ENCODE data around the gene OR10AD1.
"Not testable (repeated sequence)": the region's sequence is repeated elsewhere in the genome, so short reads cannot be mapped to it uniquely, and the experiment has no call there.

The OR10AD1 gene, protein sequence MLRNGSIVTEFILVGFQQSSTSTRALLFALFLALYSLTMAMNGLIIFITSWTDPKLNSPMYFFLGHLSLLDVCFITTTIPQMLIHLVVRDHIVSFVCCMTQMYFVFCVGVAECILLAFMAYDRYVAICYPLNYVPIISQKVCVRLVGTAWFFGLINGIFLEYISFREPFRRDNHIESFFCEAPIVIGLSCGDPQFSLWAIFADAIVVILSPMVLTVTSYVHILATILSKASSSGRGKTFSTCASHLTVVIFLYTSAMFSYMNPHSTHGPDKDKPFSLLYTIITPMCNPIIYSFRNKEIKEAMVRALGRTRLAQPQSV

DNA sequence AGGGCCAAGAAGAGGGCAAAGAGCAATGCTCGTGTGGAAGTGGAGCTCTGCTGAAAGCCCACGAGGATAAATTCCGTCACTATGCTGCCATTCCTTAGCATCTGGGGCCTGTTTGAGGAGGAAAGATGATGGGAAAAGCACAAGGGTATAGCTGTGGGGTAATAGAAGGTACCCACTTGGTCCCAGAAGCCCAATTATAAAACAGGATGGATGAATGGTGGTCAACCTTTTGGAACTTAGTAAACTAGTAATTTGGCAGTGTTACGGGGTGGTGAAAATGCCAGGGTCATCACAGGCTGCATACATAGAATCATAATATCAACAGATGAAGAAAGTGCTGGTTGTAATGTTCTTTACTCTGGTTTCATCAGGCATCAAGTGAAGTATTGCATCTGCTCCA lies at the start of gene OR10AD1:
OR10AD1 (minus strand) TSS at position 101 of the 400 bp plus-strand sequence; CDS start at position 101, 0 bp downstream.
- DNase-seq (ENCODE audit: low read depth in 1 of 2, low spot score in 1 of 2), result no peak

DNA sequence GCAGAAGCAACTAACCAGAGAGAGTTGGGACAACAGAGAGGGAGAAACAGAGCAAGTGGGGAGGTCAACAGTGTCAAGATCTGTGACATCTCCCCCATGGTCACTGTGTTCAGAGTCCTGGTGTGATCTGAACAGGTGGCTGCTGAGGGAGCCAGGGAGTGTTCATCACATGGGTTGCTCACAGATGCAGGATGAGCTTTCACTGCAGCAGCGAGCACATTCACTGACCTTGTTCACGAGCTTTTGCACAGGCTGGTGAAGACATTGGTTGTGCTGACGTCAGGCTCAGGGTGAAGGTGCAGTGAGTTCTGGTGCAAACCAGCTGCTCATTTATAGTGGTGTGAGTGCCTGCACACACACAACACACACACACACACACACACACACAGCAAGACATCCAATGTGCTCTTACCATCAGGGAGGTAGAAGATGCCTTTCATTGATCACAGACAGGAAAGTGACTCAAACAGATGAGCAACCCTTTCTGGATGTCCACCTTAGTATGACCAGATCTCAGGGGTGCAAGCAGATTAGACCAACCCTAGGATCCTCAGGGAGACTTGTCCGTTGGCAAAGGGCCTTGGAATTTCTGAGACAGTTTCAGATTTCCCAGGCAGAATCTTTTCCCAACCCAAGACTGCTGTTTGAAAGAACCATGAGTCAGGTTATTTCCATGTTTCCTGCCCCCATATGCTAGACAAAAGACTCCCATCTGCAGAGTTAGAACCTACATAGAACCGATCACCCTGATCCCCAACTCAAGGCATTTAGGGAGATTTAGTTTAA lies 44.3 kb upstream of the OR10AD1 start:
- no peak for DNase-seq (ENCODE audit: low read depth in 1 of 2, low spot score in 1 of 2)

DNA sequence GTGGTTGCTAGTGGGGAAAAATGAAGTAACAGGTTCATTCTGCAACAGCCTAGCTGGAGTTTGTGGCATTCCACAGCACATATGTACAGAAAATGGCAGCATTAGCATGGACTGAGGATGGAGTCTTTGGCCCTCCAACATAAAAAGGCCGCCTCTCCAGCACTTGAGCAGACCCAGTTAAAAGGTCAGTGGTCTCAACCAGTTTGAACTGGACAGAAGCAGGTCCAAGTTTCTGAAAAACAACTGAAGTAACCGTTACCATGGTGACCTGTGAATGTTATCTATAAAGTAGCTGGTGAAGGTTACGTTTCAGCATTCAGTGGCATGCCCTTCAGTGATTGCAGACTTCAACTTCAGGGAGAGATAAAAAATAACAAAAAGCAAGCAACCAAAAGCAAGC lies 34.1 kb upstream of the OR10AD1 start:
- no peak for DNase-seq (ENCODE audit: low read depth in 1 of 2, low spot score in 1 of 2)

DNA sequence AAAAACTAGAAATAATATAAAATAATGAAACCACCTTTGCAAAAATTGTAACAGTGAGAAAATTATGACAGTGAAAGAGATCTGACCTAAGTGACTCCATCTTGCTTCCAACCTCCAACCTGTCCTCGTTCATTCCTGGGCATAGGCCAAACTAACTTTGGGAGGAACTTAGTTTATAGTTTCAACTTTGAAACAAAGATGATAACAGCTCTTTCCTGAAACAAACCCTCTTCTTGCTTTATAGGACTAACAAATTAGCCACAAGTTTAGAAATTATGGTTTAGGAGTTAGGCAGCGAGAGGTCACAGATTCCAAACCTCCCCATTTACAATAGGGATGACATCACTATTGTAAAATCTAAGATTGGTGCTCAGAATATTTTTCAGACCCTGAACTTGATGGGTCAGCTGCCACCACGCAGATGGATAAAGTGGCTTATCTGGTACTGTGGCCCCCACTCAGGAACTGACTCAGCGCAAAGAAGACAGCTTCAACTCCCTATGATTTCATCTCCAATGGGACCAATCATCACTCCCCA lies 32.8 kb upstream of the OR10AD1 start:
- no peak for DNase-seq (ENCODE audit: low read depth in 1 of 2, low spot score in 1 of 2)

DNA sequence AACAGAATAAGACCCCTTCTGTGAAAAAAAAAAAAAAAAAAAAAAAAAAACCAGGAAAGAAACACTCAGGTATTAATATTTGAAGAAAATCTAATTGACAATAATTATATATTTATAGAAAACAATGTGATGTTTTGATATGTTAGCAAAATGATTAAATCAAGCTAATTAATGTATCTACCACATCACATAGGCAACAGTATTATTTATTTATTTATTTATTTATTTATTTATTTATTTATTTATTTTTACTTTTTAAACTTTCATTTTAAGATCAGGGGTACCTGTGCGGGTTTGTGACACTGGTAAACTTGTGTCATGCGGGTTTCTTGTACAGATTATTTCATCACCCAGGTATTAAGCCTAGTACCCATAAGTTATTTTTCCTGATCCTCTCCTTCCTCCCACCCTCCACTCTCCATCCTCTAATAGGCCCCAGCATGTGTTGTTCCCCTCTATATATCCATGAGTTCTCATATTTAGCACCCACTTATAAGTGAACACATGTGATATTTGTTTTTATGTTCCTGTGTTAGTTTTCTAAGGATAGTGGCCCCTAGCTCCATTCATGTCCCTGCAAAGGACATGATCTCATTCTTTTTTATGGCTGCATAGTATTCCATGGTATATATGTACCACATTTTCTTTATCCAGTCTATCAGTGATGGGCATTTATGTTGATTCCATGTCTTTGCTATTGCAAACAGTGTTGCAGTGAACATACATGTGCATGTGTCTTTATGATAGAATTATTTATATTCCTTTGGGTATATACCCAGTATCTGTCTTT lies 28.3 kb upstream of the OR10AD1 start:
- not testable (repeated sequence) for DNase-seq (ENCODE audit: low read depth in 1 of 2, low spot score in 1 of 2)

DNA sequence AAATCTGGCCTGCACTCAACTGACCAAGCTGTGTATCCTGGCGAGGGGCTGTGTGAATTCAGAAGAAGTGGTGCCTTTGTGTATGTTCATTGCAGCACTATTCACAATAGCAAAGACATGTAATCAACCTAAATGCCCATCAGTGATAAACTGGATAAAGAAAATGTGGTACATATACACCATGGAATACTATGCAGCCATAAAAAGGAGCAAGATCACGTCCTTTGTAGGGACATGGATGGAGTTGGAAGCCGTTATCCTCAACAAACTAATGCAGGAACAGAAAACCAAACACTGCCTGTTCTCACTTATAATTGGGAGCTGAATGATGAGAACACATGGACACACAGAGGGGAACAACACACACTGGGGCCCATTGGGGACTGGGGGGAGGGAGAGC lies 21.4 kb upstream of the OR10AD1 start:
- not testable (repeated sequence) for DNase-seq (ENCODE audit: low read depth in 1 of 2, low spot score in 1 of 2)

DNA sequence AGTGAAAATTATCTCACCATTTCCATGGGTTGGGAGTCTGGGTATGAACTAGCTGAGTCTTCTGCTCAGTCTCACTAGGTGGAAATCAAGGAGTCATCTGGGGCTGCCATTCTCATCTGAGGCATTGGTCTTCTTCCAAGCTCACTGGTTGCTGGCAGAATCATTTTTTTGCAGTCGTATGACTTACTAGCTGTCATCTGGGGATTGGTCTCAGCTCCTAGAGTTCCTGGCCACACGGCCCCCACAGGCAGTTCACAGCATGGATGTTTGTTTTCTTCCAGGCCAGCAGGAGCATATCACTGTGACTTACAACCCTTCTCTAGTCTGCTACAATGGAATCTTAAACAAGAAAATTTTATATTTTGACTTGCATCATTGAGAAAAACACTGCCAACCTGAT lies 18.6 kb upstream of the OR10AD1 start:
- DNase-seq (ENCODE audit: low read depth in 1 of 2, low spot score in 1 of 2), result no peak

DNA sequence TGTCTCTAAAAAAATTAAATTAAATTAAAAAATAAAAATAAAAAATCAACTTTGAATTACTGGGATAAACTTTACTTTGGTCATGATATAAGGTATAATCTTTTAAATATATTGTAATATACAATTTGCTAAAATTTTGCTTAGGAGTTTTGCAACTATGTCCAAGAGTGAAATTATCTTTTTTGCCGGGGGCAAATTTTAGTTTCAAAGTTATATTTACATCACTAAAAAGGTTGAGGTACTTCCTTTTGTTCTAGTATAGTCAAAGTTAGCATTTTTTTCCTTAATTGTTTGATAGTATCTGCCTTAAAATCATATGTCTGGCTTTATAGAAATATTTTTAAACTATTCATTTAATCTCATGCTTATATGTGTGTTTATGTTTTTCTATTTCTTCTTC lies 17.6 kb upstream of the OR10AD1 start:
- DNase-seq (ENCODE audit: low read depth in 1 of 2, low spot score in 1 of 2), result no peak

DNA sequence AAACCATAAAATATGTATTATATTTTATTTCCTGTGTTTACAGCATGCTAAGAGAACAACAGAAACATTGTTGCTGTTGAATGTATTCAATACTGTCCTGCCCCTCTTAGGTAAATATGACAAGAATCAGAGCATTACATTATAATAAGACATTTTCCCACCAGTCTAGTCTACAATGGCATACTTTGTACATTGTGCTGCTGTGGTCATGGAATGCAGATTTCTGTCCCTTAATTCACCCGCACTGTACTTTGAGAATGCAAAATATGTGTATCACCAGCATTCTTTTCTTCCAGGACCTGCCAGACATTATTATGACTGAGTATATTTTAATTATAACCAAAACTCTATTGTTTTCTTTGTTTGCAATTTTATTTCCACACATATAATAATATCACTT lies 16.5 kb upstream of the OR10AD1 start:
- DNase-seq (ENCODE audit: low read depth in 1 of 2, low spot score in 1 of 2), result no peak

DNA sequence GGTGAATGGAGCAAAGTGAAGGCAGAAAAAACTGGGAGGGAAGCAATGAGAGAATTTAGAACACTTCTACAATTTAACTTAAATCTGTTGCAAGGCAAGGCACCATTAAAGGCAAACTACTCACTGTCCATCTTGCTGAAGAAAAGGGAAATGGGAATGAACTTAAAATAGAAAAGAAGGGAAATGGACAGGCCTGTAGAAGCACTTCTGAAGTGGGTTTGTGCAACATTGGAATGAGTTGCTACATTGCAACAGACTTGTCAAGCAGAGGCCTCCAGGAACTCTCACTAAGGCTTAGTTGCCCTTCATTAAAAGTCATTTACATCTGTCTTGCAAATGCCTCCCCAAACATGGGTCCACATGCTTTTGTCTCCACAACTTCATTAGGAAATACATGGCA lies 13.7 kb upstream of the OR10AD1 start:
- no peak for DNase-seq (ENCODE audit: low read depth in 1 of 2, low spot score in 1 of 2)

DNA sequence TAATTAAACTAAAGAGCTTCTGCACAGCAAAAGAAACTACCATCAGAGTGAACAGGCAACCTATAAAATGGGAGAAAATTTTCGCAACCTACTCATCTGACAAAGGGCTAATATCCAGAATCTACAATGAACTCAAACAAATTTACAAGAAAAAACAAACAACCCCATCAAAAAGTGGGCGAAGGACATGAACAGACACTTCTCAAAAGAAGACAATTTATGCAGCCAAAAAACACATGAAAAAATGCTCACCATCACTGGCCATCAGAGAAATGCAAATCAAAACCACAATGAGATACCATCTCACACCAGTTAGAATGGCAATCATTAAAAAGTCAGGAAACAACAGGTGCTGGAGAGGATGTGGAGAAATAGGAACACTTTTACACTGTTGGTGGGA lies 6.4 kb upstream of the OR10AD1 start:
- DNase-seq (ENCODE audit: low read depth in 1 of 2, low spot score in 1 of 2), result not testable (repeated sequence)

DNA sequence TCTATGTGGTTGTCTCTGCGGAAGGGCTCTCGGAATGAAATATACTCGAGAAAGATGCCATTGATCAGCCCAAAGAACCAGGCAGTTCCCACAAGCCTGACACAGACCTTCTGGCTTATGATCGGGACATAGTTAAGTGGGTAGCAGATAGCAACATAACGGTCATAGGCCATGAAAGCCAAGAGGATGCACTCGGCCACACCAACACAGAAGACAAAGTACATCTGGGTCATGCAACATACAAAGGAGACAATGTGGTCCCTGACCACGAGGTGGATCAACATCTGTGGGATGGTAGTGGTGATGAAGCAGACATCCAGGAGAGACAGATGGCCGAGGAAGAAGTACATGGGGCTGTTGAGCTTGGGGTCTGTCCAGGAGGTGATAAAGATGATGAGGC lies 326 bp downstream of the OR10AD1 start:
- DNase-seq (ENCODE audit: low read depth in 1 of 2, low spot score in 1 of 2), result no peak

DNA sequence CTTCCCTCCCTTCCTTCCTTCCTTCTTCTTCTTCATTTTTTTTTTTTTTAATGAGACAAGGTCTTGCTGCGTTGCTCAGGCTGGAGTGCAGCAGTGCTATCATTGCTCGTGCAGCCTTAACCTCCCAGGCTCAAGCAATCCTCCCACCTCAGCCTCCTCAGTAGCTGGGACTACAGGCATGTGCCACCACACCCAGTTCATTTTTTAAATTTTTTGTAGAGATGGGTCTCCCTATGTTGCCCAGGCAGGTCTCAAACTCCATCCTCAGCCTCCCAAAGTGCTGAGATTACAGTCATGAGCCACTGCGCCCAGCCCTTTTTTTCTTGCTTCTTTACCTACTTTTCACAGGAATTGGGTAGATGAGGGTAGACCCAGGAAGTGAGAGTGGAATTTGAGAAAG lies 1.6 kb downstream of the OR10AD1 start:
- DNase-seq (ENCODE audit: low read depth in 1 of 2, low spot score in 1 of 2), result no peak

DNA sequence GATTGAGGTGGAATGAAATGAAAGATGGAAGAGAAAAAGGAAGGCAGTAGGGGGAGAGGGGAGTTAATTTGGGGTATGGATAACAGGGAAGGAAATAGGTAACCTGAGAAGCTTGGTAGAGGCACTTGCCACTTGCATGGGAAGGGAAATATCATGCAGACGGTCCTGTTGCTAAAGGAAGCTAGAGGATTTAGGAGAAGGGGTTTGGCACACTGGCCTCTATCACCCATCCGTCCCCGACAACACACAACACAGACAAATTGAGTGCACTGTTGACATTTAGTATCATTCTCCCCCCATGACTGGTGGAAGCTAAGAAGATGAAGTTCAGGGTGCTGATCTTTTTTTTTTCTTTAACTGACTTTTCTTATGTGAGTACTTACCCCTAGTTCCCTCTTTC lies 2.0 kb downstream of the OR10AD1 start:
- DNase-seq (ENCODE audit: low read depth in 1 of 2, low spot score in 1 of 2), result no peak

DNA sequence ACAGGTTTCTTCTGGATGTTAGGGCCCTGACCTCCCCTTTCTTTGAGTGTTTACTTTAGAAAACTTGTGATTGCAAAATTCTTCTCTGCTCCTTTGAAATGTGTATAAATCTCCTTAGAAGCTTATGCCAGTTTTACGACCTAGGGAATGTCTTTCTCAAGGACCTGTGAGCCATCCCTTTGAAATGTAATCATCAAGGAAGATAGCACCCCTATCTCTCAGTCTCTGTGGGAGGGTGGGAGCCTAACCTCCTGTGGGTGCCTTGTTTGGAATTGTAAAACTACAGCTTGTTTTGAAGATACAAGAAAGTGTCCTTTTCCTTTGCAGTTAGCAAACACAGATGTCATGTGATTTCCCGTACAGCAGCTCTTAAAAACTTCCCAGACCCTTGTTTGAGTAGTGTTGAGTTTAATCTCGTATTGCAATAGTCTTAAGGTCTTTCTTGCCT lies 3.3 kb downstream of the OR10AD1 start:
- DNase-seq (ENCODE audit: low read depth in 1 of 2, low spot score in 1 of 2), result no peak

DNA sequence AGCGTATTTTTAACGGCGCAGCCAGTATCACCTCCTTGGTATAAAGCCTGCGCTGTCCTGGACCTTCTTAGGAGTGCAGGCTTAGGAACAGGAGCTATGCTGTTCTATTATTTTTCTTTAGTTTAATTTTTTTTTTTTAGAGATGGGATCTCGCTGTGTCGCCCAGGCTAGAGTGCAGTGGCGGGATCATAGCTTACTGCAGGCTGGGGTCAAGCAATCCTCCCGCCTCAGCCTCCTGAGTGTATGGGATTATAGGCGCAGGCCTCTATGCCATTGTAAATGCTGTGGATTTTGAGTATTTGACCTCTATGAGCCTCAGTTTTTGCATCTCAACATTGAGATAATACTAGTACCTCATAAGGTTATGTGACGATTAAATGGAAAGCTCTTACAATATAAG lies 4.1 kb downstream of the OR10AD1 start:
- DNase-seq (ENCODE audit: low read depth in 1 of 2, low spot score in 1 of 2), result no peak

DNA sequence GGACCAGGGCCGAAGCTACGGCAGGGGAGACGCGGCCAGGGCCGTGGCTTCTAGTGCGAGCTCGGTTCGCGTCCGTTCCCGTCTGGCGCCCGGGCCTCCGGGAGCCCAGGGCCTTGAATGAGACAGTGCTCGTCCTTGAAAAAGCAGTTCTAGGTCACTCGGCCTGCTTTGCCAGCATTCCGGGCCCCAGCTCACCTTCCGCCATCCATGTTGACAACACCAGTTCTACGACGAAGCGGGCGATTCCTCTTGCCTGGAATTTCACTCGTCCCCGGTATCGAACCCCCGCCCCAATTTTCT lies 4.5 kb downstream of the OR10AD1 start:
- no peak for DNase-seq (ENCODE audit: low read depth in 1 of 2, low spot score in 1 of 2)

DNA sequence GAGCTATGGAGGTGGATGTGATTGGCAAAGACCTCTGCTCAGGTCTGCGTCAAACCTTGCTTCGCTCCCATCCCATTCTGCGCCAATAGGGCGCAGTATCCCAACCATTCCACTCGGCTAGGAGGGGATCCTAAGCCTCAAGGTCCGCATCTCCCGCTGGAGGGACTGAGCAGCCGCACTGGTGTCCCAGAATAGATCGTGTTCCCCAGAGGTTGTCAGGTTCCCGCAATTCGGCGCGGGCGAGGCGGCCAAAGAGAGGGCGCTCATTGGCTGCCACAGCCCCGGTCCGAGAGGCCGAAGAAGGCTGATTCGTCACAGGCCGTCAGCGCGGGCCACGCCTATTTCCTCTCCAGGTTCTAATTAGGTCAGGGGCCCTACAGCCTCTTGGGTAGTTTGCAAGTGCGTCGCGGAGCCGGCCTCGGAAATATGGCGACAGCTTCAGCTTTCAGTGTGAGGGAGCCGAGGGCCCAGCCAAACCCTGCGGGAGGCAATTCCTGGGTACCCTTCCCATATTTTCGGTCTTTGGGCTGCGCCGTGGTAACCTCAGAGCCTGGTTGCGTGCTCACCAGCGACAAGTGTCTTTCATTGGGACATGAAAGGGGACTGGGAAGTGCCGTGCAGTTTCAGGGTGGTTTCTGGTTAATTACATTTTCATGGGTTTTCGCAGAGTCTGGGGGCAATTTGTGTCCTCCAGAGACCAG lies 5.0 kb downstream of the OR10AD1 start:
- DNase-seq (ENCODE audit: low read depth in 1 of 2, low spot score in 1 of 2), result peak; percentile 76 to 78

DNA sequence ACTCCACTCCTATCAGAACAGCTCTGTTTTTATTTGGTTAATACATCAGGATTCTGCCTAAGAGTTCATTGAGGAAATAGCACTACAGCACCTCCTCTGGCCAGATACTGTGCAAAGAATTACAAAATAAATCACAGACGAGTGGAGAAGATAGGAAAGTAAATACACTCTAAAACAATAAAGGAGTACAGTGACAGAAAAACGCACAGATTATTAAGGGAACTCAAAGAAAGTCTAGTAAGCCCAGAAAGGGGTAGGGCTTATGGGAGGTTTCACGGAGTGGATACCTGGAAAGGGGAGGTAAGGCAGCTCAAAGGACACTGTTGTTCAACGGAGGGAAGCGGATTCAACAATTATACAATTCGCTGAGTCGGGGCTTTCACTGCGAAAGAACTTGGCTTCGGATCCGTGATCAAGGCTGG lies 5.5 kb downstream of the OR10AD1 start:
- DNase-seq (ENCODE audit: low read depth in 1 of 2, low spot score in 1 of 2), result no peak

DNA sequence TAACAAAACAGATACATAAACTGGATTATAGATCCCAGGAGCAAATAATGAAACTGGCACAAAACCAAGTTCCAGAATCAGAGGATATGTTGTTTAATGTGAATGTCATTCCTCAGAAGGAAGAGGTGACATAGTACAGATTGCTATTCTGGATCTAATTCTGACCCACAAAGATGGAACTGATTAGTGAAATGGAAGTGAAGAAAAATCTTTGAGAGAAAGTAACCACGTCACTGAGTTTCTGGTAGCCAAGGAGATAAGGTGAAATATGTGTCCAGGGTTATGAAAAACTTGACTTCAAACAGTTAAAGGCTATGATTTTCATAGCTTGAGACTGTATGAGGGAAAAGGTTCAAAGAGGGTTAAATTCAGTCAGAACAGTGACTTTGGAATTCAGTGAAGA lies 8.3 kb downstream of the OR10AD1 start:
- DNase-seq (ENCODE audit: low read depth in 1 of 2, low spot score in 1 of 2), result no peak

DNA sequence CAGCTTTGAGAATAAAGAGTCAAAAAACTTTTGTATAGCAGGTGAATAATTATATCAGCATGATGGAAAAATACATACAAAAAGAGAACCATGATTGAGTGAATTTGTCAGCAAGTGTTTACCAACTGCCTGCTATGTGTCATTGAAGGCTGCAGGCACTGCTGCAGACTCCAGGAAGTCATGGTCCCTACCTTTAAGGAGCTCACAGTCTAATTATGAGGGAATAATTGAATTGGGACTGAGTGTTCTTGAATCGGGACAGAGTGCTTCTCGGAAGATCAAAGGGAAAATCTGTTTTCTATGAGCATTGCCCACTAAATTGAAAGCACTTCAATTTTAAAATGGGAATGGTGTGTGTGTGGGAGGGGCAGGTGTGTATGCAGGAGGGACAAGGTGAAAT lies 9.5 kb downstream of the OR10AD1 start:
- DNase-seq (ENCODE audit: low read depth in 1 of 2, low spot score in 1 of 2), result no peak
